GM18867 (cell line): ENCODE results near the gene ABHD12.

Experiments
- ATAC-seq: cut with Tn5 transposase; IDR thresholded peaks from one replicate; pipeline ENCODE4 v1.9.1; 2021; ENCODE audit warnings: mild to moderate bottlenecking, moderate library complexity; ENCODE audit not compliant: unreplicated experiment

Gene ABHD12

GRCh38 chr20:25280574-25281535, 109.8 kb downstream of the ABHD12 start:
- ATAC-seq, result no peak

GRCh38 chr20:25280051-25280573, 110.5 kb downstream of the ABHD12 start:
- ATAC-seq, result no peak

GRCh38 chr20:25279403-25279802, 111.2 kb downstream of the ABHD12 start:
- no peak for ATAC-seq

GRCh38 chr20:25278636-25279361, 111.8 kb downstream of the ABHD12 start:
- ATAC-seq, result no peak

- no peak for ATAC-seq
Observed at GRCh38 chr20:25277941-25278521, 112.6 kb downstream of the ABHD12 start.

GRCh38 chr20:25277051-25277801, 113.4 kb downstream of the ABHD12 start:
- ATAC-seq, result no peak

GRCh38 chr20:25276533-25277050, 114.0 kb downstream of the ABHD12 start:
- no peak for ATAC-seq

GRCh38 chr20:25275813-25276532, 114.7 kb downstream of the ABHD12 start:
- ATAC-seq, result no peak

GRCh38 chr20:25274891-25275812, 115.5 kb downstream of the ABHD12 start:
- no peak for ATAC-seq

GRCh38 chr20:25274481-25274880, 116.2 kb downstream of the ABHD12 start:
- ATAC-seq, result no peak

GRCh38 chr20:25273541-25274358, 116.9 kb downstream of the ABHD12 start:
- no peak for ATAC-seq

GRCh38 chr20:25273046-25273445, 117.6 kb downstream of the ABHD12 start:
- no peak for ATAC-seq

- no peak for ATAC-seq
Observed at GRCh38 chr20:25272223-25273000, 118.2 kb downstream of the ABHD12 start.

GRCh38 chr20:25271486-25272222, 119.0 kb downstream of the ABHD12 start:
- ATAC-seq, result no peak

GRCh38 chr20:25270829-25271251, 119.8 kb downstream of the ABHD12 start:
- ATAC-seq, result no peak

- no peak for ATAC-seq
Observed at GRCh38 chr20:25269833-25270170, 120.8 kb downstream of the ABHD12 start.
